HUDEP-2 (cell line): ENCODE data around the gene MYBPC3.
"Not testable (repeated sequence)": the region's sequence is repeated elsewhere in the genome, so short reads cannot be mapped to it uniquely, and the experiment has no call there.

ENCODE experiments used
- DNase-seq, 76 experiments: peaks; one replicate each; lab custom pipeline; 2025; ENCODE audit not compliant: unreplicated experiment in 76 of 76; lab: John Stamatoyannopoulos, UW

The MYBPC3 gene

GRCh38 chr11:47340980-47341775 lies 11.3 kb downstream of the MYBPC3 start:
- no peak for DNase-seq

- no peak for DNase-seq
These were observed 12.5 kb downstream of the MYBPC3 start for GRCh38 chr11:47340010-47340409.

GRCh38 chr11:47338396-47339241 lies 13.9 kb downstream of the MYBPC3 start:
- no peak for DNase-seq

- DNase-seq = no peak
These were observed 15.1 kb downstream of the MYBPC3 start for GRCh38 chr11:47337229-47337924.

DNA sequence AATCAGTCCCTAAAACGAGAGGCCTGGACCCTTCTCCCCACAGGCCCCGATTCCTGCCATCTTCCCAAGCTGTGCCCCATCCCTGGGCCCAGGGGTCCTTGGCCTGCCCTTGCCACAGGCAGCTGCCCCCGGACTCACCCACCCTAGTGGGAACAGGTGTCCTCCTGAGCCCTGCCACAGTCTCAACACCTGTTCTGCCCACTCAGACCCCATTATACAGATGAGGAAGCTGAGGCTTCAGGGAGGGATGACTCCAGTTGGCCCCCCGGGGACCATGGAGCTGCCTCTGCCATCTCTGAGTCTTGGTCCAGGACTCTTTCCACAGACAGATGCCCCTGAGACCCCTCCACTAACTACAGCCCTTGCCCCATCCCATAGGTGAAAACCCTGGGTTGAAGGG lies 15.9 kb downstream of the MYBPC3 start:
- DNase-seq = no peak

DNA sequence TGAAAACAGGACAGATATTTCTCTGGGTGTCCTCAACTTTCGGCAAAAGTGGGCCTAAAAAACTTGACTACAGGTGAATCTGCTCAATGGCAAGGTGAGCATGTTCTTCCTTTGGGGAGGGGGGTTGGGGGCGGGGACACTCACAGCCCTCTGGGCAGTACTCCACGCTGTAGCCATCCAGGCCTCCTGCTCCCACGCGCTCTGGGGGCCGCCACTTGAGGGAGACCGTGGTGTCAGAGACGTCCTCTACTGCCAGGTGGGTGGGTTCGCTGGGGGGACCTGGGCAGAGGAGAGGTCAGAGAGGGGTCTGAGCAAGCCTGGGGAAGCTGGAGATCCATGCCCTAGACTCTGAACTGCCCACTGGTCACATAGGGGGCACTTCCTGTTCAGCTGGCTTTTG lies 16.8 kb downstream of the MYBPC3 start:
- no peak for DNase-seq

GRCh38 chr11:47334699-47335411 lies 17.6 kb downstream of the MYBPC3 start:
- not testable (repeated sequence) for DNase-seq

- DNase-seq = no peak
These were observed 18.5 kb downstream of the MYBPC3 start for GRCh38 chr11:47333886-47334443.

DNA sequence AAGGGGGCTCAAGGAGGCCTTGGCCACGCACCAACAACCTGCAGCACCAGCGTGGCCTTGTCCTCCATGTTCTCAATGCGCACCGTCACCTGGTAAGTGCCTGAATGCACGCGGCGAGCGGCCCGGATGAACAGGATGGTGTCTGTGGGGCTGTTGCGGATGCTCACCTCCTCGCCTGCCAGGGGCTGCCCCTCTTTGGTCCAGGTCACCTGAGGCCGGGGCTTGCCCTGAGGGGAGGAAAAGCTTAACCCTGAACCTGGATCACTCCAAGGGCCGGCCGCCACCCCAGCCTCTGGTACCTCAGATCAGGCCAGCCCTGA lies 19.0 kb downstream of the MYBPC3 start:
- no peak for DNase-seq

DNA sequence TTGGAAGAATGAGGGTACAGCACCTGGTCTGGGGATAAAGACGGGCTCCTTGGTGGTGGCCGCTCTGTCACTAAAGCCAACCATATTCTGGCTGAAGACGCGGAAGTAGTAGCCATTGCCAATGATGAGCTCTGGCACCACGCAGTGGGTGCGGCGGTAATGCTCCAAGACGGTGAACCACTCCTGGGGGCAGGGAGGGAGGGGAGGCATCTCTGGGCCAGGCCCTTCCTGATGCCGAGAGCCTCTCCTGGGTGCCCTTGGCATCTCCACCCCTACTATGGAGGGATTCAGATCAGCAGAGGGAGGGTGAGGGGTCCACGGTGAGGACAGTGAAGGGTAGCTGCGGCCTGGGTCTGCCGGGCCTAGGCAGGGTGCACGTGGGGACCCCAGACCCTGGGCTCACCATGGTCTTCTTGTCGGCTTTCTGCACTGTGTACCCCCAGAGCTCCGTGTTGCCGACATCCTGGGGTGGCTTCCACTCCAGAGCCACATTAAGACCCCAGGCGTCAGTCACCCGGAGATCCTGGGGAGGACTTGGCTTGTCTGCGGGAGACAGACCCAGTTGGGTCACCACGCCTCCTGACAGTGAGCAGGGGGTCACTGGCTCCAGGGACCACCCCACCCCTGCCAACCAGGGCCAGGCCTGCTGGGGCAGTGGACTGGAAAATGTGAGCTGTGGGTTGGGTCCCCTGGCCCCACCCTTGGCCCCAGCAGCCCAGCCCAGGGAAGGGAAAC lies 19.5 kb downstream of the MYBPC3 start:
- no peak for DNase-seq

GRCh38 chr11:47332303-47332711 lies 20.2 kb downstream of the MYBPC3 start:
- no peak for DNase-seq

DNA sequence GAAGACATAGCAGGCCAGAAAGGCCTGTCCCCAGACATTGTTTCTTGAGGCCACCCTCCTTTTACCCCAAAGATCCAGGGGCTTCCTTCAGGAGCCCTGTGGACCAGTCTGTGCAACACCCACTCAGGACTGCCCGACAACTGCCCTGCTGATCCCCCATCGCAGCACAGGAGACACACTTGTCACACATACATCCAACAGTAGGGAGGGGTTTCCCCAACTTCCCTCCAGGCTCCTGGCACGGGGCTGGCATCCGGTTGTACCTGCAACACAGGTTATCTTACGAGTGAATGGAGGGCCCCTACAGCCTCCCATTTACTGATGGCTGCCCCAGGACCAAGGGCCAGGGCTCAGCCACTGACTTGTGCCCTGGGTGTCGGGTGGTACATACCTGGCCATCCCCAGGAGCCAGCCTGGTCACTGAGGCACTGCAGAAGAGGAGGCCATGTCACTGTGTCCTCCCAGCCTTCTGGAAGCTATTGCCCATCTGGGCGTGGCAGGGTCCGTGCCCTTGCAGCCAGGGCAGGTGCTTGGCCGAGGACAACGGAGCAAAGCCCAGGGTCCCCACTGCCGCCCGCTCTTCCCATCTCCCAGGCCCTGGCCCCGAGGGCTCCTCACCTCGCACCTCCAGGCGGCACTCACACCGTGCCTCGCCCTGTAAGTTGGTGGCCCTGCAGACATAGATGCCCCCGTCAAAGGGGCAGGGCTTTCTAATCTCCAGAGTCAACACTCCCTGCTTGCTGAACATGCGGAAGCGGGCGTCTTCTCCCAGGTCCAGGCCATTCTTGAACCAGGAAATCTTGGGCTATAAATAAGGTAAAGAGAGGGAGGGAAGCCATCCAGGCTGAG lies 20.8 kb downstream of the MYBPC3 start:
- no peak for DNase-seq

DNA sequence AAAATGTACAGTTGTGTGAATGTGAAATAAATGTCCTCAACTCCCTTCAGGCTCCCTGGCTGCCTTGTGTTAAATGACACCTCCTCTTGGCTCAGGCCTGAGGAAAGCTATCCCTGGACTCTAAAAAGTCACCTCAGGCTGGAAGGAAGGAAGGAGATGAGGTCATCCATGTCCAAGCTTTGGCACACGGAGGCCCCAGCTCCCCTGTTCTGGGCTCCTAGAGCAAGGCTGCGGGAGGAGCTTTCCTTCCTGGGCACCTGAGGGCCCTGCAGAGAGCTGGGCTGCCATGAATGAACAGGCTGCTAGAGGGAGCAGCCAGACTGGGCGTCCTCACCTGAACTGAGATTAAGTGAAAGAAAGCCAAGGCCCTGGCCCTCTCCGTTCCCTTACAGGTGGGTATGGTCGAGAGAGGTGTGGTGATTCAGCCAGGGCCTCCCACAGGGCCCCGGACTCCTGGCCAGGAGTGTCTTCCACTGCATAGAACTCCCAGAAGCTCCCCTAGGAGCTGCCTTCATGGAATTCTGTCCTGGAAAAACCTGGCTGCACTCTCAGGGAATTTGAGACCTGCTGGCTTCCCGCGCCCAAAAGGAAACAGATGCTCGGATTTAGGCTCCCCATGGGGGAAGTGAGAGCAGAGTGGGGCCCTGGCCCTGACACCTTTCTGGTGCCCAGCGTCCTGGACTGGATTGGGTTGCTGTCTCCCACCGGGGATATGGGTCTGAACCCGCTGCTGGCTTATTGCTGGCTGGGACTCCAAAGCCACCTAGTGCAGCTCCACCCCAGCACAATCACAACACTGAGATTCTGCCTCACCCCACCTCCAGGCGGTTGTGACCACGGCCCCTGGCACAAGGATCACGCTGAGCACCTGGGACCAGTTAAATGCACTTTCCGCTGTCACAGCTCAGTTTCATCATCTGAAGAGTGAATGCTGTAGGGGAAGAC lies 22.2 kb downstream of the MYBPC3 start:
- DNase-seq = no peak

- DNase-seq = no peak
These were observed 23.0 kb downstream of the MYBPC3 start for GRCh38 chr11:47329431-47329986.

DNA sequence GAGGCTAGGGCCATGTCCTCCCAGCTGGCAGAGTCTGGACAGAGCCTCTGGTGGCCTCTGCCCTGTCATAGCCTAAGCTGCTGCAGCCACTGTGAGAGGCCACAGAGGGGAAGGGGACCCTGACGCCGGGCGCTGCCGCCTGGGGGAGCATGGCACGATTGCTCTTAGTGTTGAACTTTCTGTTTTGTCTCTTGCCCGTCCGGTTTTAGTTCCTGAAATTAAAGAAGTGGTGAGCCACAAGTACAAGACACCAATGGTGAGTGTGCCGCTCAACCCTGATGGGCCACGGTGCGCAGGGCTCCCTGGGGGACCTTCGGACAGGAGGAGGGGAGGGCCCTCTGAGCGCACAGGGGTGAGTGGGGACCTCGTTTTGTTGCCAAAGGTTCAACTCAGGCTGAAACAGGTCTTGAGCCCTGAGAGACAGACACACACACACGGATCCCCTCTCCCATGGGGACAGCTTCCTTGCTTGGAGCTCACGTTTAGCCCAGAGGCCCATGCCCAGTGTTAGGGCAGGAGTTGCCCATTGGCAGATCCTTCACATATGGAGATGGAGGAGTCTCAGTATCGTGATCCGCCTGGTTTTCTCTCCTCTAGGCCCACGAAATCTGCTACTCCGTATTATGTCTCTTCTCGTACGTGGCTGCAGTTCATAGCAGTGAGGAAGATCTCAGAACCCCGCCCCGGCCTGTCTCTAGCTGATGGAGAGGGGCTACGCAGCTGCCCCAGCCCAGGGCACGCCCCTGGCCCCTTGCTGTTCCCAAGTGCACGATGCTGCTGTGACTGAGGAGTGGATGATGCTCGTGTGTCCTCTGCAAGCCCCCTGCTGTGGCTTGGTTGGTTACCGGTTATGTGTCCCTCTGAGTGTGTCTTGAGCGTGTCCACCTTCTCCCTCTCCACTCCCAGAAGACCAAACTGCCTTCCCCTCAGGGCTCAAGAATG lies 23.8 kb downstream of the MYBPC3 start:
- DNase-seq = no peak

DNA sequence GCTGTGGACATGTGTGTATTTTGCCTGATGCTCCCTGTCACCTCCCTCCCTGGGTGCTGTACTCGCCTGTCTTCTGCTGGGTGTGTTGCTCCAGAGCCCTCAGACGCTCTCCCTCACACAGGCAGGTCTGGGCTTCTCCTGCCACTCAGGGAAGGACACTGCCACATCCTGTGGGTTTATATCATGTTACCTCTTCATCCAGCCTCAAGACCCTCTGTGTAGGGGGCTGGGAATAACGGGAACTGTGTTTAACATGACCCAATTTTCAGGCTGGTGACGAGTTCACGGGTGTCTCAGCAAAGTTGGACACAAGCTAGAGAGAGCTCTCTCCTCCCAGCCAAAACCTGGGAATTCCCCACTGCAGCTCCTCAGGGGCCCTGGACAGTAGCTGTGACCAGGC lies 24.6 kb downstream of the MYBPC3 start:
- DNase-seq = no peak

DNA sequence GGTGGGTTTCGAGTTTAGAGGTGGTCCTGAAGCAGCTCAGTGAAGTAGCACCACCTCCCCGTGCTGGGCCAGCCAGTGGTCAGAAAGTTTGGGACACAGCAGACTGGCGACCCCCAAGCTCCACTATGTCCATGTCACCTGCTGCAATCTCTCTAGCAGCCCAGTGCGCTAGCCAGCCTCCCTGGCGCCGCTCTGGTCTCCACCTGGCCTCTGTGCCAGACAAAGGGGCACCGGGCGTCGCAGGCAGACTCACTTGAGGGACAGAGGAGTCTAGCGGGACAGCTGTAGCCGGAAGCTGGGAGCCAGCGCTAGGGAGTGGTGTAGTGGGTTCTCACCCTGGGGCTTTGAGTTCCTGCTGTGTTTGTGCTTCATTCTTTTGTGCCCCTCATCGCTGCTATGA lies 25.5 kb downstream of the MYBPC3 start:
- no peak for DNase-seq
